Activated gamma-delta T cell (primary cell): ENCODE results near the gene WNT11.

ENCODE experiments used
- DNase-seq: peaks from one replicate; lab custom pipeline; 2025; lab: John Stamatoyannopoulos, UW
- total RNA-seq, 2 donors: gene quantifications; one replicate each; lab custom pipeline; 2026; lab: John Stamatoyannopoulos, UW

Gene WNT11
- 0.97 to 2.6 reads per million in 2 donors for total RNA-seq

- peak; percentile 39 for DNase-seq
These were observed at the start of gene WNT11 for GRCh38 chr11:76206327-76207081. Gene WNT11 (minus strand): TSS chr11:76206502. CDS start chr11:76206407, 95 bp downstream.

DNA sequence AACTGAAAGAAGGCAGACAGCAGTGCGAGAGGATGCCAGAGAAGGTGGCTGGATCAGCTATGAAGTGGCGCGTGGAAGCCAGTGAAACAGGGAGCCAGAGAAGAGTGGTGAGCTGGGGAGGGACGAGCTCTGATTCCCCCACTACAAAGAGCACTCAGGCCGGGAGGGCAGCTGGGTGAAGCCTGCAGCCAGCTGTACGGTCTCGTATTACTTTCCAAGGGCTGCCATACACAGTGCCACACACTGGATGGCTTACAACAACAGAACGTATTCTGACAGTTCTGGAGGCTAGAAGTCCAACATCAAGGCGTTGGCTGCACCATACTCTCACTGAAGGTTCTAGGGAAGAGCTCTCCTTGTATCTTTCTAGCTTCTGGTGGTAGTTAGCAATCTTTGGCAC is 47.1 kb upstream of the WNT11 start:
- no peak for DNase-seq

GRCh38 chr11:76252631-76253070 is 46.3 kb upstream of the WNT11 start:
- no peak for DNase-seq

GRCh38 chr11:76251576-76251975 is 45.3 kb upstream of the WNT11 start:
- DNase-seq: no peak

DNA sequence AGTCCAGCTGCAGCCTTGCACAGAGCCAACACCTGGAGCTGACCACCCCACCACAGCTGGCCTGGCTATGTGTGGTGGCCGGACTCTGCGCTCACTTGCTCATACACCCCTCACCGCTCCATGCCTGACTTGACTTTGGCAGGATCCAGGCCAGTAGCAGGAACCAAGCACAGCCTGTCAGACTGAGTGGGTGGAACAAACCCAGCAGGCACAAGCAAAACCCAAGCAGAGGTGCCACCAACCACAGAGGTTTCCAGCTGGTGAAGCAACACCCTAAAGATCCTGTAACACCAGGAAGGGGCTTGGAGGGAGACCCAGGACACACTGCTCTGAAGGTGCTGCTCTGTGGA is 44.9 kb upstream of the WNT11 start:
- no peak for DNase-seq

DNA sequence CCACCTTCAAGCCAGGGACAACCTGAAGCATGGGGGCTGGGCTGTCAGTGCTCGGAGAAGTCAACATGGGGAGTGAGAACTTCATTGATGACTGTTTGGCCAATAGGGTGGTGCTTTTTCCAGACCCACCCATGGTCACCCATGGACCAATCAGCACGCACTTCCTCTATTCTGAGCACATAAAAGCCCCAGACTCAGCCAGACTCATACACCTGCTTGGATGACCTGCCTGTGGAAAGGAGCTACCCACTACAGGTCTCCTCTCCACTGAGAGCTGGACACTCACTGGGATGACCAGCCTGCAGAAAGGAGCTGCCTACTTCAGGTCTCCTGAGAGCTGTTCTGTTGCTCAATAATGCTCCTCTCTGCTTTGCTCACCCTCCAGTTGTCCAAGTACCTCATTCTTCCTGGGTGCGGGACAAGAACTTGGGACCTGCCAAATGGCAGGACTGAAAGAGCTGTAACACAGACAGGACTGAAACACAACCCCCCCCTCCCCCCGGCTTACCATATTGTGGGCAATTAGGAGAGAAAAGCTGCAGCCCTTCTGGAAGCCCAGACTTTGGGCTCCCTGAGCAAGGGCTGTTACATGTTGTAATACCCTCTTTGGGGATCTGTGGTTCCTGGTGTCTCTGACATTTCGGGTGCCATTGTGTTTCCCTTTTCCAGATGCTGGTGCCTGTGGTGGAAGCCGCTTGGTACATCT is 44.4 kb upstream of the WNT11 start:
- DNase-seq: no peak

GRCh38 chr11:76249195-76249741 is 43.0 kb upstream of the WNT11 start:
- DNase-seq: no peak

DNA sequence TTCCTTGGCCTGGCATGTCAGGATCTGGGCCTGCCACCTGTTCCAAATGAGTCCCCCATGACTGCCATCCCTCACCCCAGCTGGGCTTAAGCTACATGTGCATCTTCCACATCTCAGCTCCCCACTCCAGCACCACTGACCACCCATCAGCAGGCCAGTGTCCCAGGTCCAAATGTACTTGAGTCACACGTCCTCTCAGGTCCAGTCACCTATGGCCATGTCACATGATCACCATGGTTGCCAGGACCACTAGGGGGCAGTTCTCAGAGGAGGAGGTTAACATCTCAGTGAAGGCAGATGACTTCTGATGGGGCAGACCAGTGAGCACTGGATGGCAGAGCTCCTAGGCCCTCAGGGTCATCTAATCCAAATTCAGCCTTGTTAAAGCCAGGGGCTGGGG is 41.9 kb upstream of the WNT11 start:
- DNase-seq: no peak

- no peak for DNase-seq
These were observed 40.8 kb upstream of the WNT11 start for GRCh38 chr11:76247091-76247490.

DNA sequence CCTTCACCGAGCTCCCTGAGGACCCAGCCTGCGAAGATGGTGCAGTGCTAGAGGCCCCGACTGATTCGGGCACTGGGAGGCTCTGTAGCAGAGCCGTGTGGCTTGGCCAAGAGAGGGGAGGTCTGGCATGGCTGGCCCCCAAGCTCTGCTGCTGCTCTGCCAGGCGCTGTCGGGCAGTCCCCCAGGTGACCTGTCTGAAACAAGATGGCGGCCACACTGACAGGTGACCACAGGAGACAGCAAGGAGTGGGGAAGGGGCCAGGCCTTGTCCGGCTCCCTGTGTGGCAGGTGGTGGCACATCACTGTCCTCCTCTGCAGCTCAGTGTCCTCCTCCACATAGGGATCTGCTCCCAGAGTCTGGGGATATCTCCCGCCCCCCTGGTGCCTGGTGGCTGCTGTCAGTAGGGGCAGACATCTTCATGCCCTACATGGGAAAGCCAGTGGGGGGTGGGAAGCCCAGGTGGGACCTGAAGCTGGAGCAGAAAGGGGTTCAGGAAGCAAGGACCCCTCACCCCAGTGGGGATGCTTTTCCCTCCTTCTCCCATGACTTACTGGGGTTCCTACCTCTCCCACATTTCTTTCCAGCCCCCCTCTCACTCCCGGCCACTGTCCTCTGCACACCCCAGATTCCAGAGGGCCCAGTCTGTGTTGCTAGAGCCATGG is 40.1 kb upstream of the WNT11 start:
- DNase-seq: no peak

DNA sequence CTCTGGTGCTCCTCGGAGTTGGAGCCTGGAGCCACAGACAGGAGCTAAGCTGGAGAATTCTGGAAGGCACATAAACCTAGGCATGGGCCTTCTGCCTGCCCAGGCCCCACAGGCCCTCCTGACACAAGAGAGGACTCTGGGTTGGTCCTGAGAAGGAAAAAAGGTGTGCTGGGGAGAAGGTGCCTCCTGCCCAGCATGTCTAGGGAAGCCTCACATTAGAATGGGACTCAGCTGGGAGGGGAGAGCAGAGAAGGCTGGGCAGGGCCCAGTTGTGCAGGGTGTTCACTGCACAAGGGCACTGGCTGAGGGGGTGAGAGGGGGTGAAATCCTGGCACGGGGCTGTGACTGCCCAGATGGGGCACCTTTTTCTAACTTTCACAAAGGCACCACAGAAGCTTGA is 39.4 kb upstream of the WNT11 start:
- no peak for DNase-seq

GRCh38 chr11:76244316-76244851 is 38.1 kb upstream of the WNT11 start:
- DNase-seq: no peak

DNA sequence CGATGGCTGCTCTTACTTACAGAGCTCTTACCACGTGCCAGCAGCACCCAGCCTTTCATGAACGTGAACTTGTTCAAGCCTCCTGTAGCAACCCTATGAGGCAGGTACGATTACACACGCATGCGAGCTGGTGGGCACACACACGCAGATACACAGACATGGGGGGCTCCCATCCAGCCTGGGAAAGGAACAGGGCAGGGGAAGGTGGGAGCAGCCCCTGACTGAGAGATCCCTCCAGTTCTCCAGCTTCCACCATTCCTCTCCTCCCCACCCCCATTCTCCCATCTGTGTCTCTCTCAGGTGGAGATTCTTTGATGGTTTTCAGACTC is 37.6 kb upstream of the WNT11 start:
- no peak for DNase-seq

DNA sequence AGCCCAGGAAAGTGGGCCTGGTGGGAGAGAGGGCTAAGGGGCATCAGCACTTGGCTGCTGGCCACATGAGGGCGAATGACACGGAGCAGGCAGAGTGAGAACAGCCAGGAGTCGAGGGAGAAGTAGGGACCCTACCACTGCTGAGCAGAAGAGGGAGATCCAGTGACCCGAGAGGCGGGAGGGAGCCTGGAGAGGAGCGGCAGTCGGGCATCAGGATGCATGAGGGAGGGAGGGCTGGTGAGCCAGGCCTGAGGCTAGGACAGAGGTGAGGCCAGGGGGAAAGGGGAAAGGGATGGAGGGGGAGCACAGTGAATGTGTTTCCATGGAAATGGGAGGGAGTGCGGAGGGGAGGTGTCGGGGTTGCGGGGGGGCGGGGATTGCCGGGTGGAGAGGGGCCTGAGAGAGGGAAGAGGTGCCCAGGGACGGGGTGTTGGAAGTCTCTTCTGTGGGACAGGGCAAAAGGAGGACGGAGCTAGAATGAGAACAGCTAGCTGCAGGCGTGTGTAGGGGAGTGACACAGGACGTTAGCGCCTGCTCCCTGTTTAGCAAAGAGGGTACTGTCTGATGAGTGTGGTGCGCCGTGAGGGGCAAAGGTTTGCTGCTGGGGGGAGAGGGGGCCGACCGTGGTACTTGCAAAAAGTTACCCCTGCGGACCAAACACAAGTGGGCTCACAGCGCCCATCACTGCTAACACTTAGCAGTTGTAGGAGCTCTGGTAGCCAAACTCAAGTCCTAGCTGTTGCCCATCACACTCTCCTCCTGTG is 37.1 kb upstream of the WNT11 start:
- no peak for DNase-seq

- DNase-seq: no peak
These were observed 35.9 kb upstream of the WNT11 start for GRCh38 chr11:76242004-76242779.

DNA sequence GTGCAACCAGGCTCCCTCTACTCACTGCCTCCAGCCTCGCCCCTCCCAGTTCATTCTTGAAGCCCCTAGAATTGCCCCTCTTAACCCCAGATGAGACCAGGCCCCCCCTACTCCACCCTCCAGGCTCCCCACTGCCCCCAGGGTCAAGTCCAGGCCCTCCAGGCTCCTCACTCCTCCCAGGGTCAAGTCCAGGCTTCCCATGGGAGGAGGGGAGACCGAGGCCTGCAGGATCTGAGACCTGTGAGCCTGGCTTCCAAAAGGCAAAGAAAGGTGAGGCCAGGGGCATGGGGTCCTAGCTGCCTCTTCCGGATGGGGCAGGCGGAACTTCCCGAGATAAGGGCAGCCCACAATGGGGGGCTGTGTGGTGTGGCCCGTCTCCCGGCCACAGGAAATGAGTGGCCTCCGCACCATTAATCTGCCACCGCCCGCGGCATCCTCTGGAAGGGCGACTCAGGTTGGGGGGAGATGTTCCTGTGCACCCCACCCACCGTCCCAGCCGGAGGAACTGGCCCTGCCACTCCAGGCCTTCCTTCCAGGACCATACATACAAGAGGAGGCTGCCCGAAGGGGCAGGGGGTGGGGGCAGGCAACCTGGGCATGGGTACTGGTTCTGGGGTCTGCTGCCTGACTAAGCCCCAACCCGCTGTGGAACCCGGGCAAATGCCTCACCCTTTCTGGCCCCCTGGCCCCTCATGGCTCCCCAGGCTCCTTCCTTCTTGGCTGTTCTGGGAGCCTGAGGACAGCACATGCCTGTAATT is 35.1 kb upstream of the WNT11 start:
- DNase-seq: no peak

DNA sequence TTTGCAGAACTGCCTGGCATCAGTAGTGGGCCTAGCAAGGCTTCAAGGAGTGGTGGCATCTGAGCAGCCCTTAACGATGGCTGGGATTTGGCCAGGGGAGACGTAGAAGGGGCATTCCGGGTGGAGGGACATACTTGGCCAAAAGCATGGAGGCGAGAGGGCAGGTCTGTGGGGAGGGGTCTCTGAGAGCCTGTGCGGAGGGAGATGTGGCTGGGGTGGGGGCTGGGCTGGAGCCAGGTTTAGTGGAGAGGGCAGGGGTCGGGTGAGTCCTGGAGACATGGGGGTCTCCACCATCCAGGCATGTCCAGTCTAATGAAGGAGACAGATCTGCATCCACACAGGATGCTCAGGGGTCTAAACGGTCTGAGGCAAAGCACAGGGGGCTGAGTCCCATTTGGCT is 34.4 kb upstream of the WNT11 start:
- DNase-seq: no peak

GRCh38 chr11:76240161-76240540 is 33.8 kb upstream of the WNT11 start:
- no peak for DNase-seq

- no peak for DNase-seq
These were observed 33.3 kb upstream of the WNT11 start for GRCh38 chr11:76239483-76240160.

- DNase-seq: no peak
These were observed 32.2 kb upstream of the WNT11 start for GRCh38 chr11:76238551-76238950.
